IgD-negative memory B cell (primary cell): ENCODE results near the gene USP24. TPM values are rescaled to one million over a fixed set of nuclear protein-coding genes. Genes with fewer than 3 reads are reported as not detected.

Experiments
- H3K27ac Mint-ChIP-seq, 3 donors: one replicate each; pipeline ENCODE4 v1.8.0; 2020 to 2022; ENCODE audit warnings: mild to moderate bottlenecking in 3 of 3, mixed read lengths in 3 of 3, moderate library complexity in 1 of 3
- H3K27me3 Mint-ChIP-seq: one replicate; pipeline ENCODE4 v1.8.0; 2021; ENCODE audit warnings: mixed read lengths
- H3K36me3 Mint-ChIP-seq: one replicate; pipeline ENCODE4 v1.8.0; 2020; ENCODE audit warnings: mild to moderate bottlenecking, mixed read lengths
- H3K4me1 Mint-ChIP-seq, 3 donors: one replicate each; pipeline ENCODE4 v1.8.0; 2020 to 2022; ENCODE audit warnings: mixed read lengths in 3 of 3, mild to moderate bottlenecking in 1 of 3
- H3K4me3 Mint-ChIP-seq, 4 donors: one replicate each; pipeline ENCODE4 v1.8.0; 2020 to 2022; ENCODE audit warnings: mild to moderate bottlenecking in 4 of 4, mixed read lengths in 4 of 4, moderate library complexity in 3 of 4
- H3K9me3 Mint-ChIP-seq, 3 donors: one replicate each; pipeline ENCODE4 v1.8.0; 2020 to 2021; ENCODE audit warnings: mixed read lengths in 3 of 3, mild to moderate bottlenecking in 1 of 3
- polyA plus RNA-seq: library from polyadenylated mRNA; unstranded; fragments of 300-500 nt; fragmentation: Illumina TruSeq; gene quantifications from one replicate; pipeline ENCODE4 v1.2.3, GENCODE V29; 2021

Gene USP24
- polyA plus RNA-seq, 1 donor from 2014 or later: 10.2 TPM

GRCh38 chr1:55061706-55062321 is 153.3 kb downstream of the USP24 start:
- no peak overlapping the region for H3K27ac Mint-ChIP-seq
- H3K27me3 Mint-ChIP-seq: no peaks in the 10 kb centered on the region
- H3K36me3 Mint-ChIP-seq: no peaks in the 10 kb centered on the region
- H3K9me3 Mint-ChIP-seq: no peaks in the 10 kb centered on the region
- H3K4me1 Mint-ChIP-seq: peaks cover 0 to 4% (median 0%) of the 10 kb centered on the region in 3 donors
- no peak overlapping the region for H3K4me3 Mint-ChIP-seq

- Mint-ChIP-seq H3K4me3 (no peak overlapping the region), H3K27ac (no peak overlapping the region), H3K4me1 (peaks cover 0 to 4% (median 0%) of the 10 kb centered on the region in 3 donors)
These were observed 154.0 kb downstream of the USP24 start for GRCh38 chr1:55061000-55061705.

GRCh38 chr1:55060133-55060999 is 154.8 kb downstream of the USP24 start:
- Mint-ChIP-seq H3K36me3 (no peaks in the 10 kb centered on the region), H3K27ac (no peak overlapping the region)

More at GRCh38 chr1:55061000-55061705, 154.0 kb downstream of the USP24 start:
- Mint-ChIP-seq H3K9me3 (no peaks in the 10 kb centered on the region), H3K36me3 (no peaks in the 10 kb centered on the region), H3K27me3 (no peaks in the 10 kb centered on the region)

GRCh38 chr1:55059302-55060132 is 155.6 kb downstream of the USP24 start:
- no peaks in the 10 kb centered on the region for H3K4me1 Mint-ChIP-seq

More at GRCh38 chr1:55060133-55060999, 154.8 kb downstream of the USP24 start:
- Mint-ChIP-seq H3K27me3 (no peaks in the 10 kb centered on the region), H3K4me3 (no peak overlapping the region), H3K9me3 (no peaks in the 10 kb centered on the region), H3K4me1 (peaks cover 0 to 4% (median 0%) of the 10 kb centered on the region in 3 donors)

GRCh38 chr1:55057956-55058298 is 157.2 kb downstream of the USP24 start:
- H3K27ac Mint-ChIP-seq: no peak overlapping the region
- H3K4me3 Mint-ChIP-seq: no peak overlapping the region
- H3K4me1 Mint-ChIP-seq: no peaks in the 10 kb centered on the region
- no peaks in the 10 kb centered on the region for H3K9me3 Mint-ChIP-seq
- no peaks in the 10 kb centered on the region for H3K36me3 Mint-ChIP-seq
- H3K27me3 Mint-ChIP-seq: no peaks in the 10 kb centered on the region

More at GRCh38 chr1:55059302-55060132, 155.6 kb downstream of the USP24 start:
- Mint-ChIP-seq H3K36me3 (no peaks in the 10 kb centered on the region), H3K9me3 (no peaks in the 10 kb centered on the region), H3K27ac (no peak overlapping the region), H3K4me3 (no peak overlapping the region), H3K27me3 (no peaks in the 10 kb centered on the region)

GRCh38 chr1:55057270-55057955 is 157.8 kb downstream of the USP24 start:
- no peaks in the 10 kb centered on the region for H3K9me3 Mint-ChIP-seq
- no peak overlapping the region for H3K27ac Mint-ChIP-seq

GRCh38 chr1:55056632-55056992 is 158.6 kb downstream of the USP24 start:
- no peak overlapping the region for H3K27ac Mint-ChIP-seq
- H3K4me1 Mint-ChIP-seq: no peaks in the 10 kb centered on the region
- no peaks in the 10 kb centered on the region for H3K9me3 Mint-ChIP-seq
- H3K36me3 Mint-ChIP-seq: no peaks in the 10 kb centered on the region
- no peak overlapping the region for H3K4me3 Mint-ChIP-seq
- no peaks in the 10 kb centered on the region for H3K27me3 Mint-ChIP-seq

More at GRCh38 chr1:55057270-55057955, 157.8 kb downstream of the USP24 start:
- no peaks in the 10 kb centered on the region for H3K27me3 Mint-ChIP-seq
- no peaks in the 10 kb centered on the region for H3K4me1 Mint-ChIP-seq
- H3K36me3 Mint-ChIP-seq: no peaks in the 10 kb centered on the region
- H3K4me3 Mint-ChIP-seq: no peak overlapping the region

GRCh38 chr1:55055951-55056631 is 159.1 kb downstream of the USP24 start:
- H3K27me3 Mint-ChIP-seq: no peaks in the 10 kb centered on the region
- no peaks in the 10 kb centered on the region for H3K9me3 Mint-ChIP-seq
- peak overlapping the region in 1 of 4 donors; percentile 17 for H3K4me3 Mint-ChIP-seq
- H3K27ac Mint-ChIP-seq: no peak overlapping the region
- H3K4me1 Mint-ChIP-seq: no peaks in the 10 kb centered on the region
- H3K36me3 Mint-ChIP-seq: no peaks in the 10 kb centered on the region

GRCh38 chr1:55055084-55055882 is 159.9 kb downstream of the USP24 start:
- no peak overlapping the region for H3K27ac Mint-ChIP-seq
- no peaks in the 10 kb centered on the region for H3K4me1 Mint-ChIP-seq
- no peaks in the 10 kb centered on the region for H3K27me3 Mint-ChIP-seq
- H3K4me3 Mint-ChIP-seq: no peak overlapping the region
- H3K36me3 Mint-ChIP-seq: no peaks in the 10 kb centered on the region
- H3K9me3 Mint-ChIP-seq: no peaks in the 10 kb centered on the region

- no peaks in the 10 kb centered on the region for H3K4me1 Mint-ChIP-seq
- H3K9me3 Mint-ChIP-seq: no peaks in the 10 kb centered on the region
- no peak overlapping the region for H3K4me3 Mint-ChIP-seq
- H3K27me3 Mint-ChIP-seq: no peaks in the 10 kb centered on the region
- no peaks in the 10 kb centered on the region for H3K36me3 Mint-ChIP-seq
- no peak overlapping the region for H3K27ac Mint-ChIP-seq
These were observed 160.8 kb downstream of the USP24 start for GRCh38 chr1:55054396-55054795.

GRCh38 chr1:55053265-55053954 is 161.8 kb downstream of the USP24 start:
- peak overlapping the region in 1 of 3 donors; percentile 56 for H3K27ac Mint-ChIP-seq
- H3K4me1 Mint-ChIP-seq: no peaks in the 10 kb centered on the region
- no peaks in the 10 kb centered on the region for H3K36me3 Mint-ChIP-seq
- H3K9me3 Mint-ChIP-seq: no peaks in the 10 kb centered on the region
- H3K27me3 Mint-ChIP-seq: no peaks in the 10 kb centered on the region
- H3K4me3 Mint-ChIP-seq: no peak overlapping the region

GRCh38 chr1:55052221-55053142 is 162.7 kb downstream of the USP24 start:
- Mint-ChIP-seq H3K4me3 (no peak overlapping the region), H3K27me3 (no peaks in the 10 kb centered on the region), H3K27ac (peak overlapping the region in 1 of 3 donors; percentile 56), H3K4me1 (no peaks in the 10 kb centered on the region), H3K9me3 (no peaks in the 10 kb centered on the region), H3K36me3 (no peaks in the 10 kb centered on the region)
